PFSK-1 (cell line): ENCODE measurements around the gene MAPK8.

ENCODE experiments used
- FOXP2 ChIP-seq: optimal IDR thresholded peaks from 2 replicates; pipeline ENCODE3; 2011; ENCODE audit warnings: borderline replicate concordance, control low read depth, inconsistent platforms; ENCODE audit not compliant: insufficient read depth; ENCODE audit errors: extremely low read length, extremely low read depth
- POLR2AphosphoS5 ChIP-seq: IDR thresholded peaks from 2 replicates; pipeline ENCODE4 v1.6.1; 2012; ENCODE audit warnings: low read depth, mild to moderate bottlenecking, control low read depth, low read length, moderate library complexity
- REST ChIP-seq, 2 experiments: IDR thresholded peaks; 2 replicates each; pipeline versions ENCODE4 v1.6.1 to v1.8.0; 2011 to 2012; ENCODE audit warnings: low read depth in 2 of 2, low read length in 2 of 2, control low read depth in 1 of 2, inconsistent platforms in 1 of 2, mild to moderate bottlenecking in 1 of 2, moderate library complexity in 1 of 2; ENCODE audit not compliant: insufficient read depth in 1 of 2
- SIN3A ChIP-seq: IDR thresholded peaks from 2 replicates; pipeline ENCODE4 v1.6.1; 2012; ENCODE audit warnings: mild to moderate bottlenecking, low read length, moderate library complexity, borderline replicate concordance; ENCODE audit not compliant: insufficient read depth
- TAF1 ChIP-seq: IDR thresholded peaks from 2 replicates; pipeline ENCODE4 v1.6.1; 2012; ENCODE audit warnings: low read length, control low read depth, borderline replicate concordance; ENCODE audit not compliant: insufficient read depth

GRCh38 chr10:48445932-48446331, 139.5 kb downstream of the MAPK8 start:
- TF ChIP-seq TAF1 (no peak), FOXP2 (no peak), SIN3A (no peak), POLR2AphosphoS5 (no peak), REST (IDR thresholded peaks at IDR 0.05; ENCODE audit: insufficient read depth in 1 of 2, low read depth in 2 of 2, low read length in 2 of 2) (no peak)
